HEK293T (cell line): ENCODE measurements around the gene WWC2.

Source experiments
- SP1 ChIP-seq: fragments of 450-650 bp; IDR thresholded peaks from 2 replicates; pipeline ENCODE4 v1.6.1; 2017
- TARDBP ChIP-seq: fragments of 450-650 bp; IDR thresholded peaks from 2 replicates; pipeline ENCODE4 v1.6.1; 2016

DNA sequence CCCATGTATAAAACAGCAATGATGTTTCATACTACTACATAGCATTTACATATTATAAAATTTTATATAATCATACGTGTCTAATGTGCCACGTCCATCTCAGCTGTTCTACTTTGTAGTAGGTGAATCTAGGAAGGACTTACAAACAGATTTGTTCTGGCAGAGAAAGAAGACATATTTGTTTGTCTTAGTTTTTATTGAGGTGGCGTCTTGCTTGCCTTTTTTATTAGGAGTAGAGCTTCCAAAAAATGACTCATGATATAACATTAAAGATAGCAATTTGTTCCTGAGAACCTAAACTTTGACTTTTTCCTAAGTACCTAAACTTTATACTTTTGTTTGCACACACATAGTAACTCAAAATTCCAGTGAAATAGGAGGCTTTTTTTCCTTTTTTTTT lies 156.4 kb downstream of the WWC2 start:
- TF ChIP-seq TARDBP, result no peak
- TF ChIP-seq SP1, result no peak
